HUES6 (cell line): Measurements from ENCODE around the gene RBM7.

Experiments
- H3K27ac ChIP-seq: 2 replicates; pipeline ENCODE4 v1.7.0; 2013; ENCODE audit warnings: low read depth, mild to moderate bottlenecking, low read length, inconsistent platforms
- H3K27me3 ChIP-seq: 2 replicates; pipeline ENCODE4 v1.6.1; 2013; ENCODE audit warnings: low read length; ENCODE audit not compliant: control insufficient read depth, insufficient read depth
- H3K36me3 ChIP-seq: 2 replicates; pipeline ENCODE4 v1.6.1; 2013; ENCODE audit warnings: low read length; ENCODE audit not compliant: control insufficient read depth, insufficient read depth
- H3K4me1 ChIP-seq: 2 replicates; pipeline ENCODE4 v1.6.1; 2013; ENCODE audit warnings: low read length; ENCODE audit not compliant: control insufficient read depth, insufficient read depth
- H3K4me3 ChIP-seq: 2 replicates; pipeline ENCODE4 v1.5.1; 2013; ENCODE audit warnings: low read depth, low read length
- H3K9ac ChIP-seq: one replicate; pipeline ENCODE4 v1.6.1; 2013; ENCODE audit warnings: mild to moderate bottlenecking, low read length
- H3K9me3 ChIP-seq: 2 replicates; pipeline ENCODE4 v1.6.1; 2013; ENCODE audit warnings: low read depth, low read length; ENCODE audit not compliant: control insufficient read depth, insufficient read depth

RBM7 gene

DNA sequence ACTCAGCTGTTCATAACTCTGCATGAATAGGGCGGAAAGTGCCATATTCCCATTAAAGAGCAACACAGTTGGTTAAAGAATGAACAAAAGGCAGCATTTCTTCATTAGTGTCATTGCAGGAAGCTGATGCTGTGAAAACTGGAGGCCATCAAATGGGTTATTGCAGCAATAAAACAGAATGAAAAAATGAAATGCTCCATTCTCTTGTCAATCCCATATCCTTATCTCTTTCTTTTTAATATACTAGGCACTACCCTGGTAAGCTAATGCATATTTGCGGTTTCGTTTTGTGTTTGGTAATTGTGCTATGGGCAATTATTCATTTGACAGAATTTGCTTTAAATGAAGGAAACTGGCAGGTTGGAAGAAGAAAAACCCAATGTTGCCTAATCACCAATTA, 25.4 kb upstream of the RBM7 start:
- Histone ChIP-seq H3K36me3 (no peaks in the 10 kb centered on the region), H3K4me1 (peaks cover 13% of the 10 kb centered on the region), H3K9ac (no peak overlapping the region), H3K27ac (no peak overlapping the region), H3K9me3 (no peaks in the 10 kb centered on the region), H3K4me3 (no peak overlapping the region), H3K27me3 (no peaks in the 10 kb centered on the region)

DNA sequence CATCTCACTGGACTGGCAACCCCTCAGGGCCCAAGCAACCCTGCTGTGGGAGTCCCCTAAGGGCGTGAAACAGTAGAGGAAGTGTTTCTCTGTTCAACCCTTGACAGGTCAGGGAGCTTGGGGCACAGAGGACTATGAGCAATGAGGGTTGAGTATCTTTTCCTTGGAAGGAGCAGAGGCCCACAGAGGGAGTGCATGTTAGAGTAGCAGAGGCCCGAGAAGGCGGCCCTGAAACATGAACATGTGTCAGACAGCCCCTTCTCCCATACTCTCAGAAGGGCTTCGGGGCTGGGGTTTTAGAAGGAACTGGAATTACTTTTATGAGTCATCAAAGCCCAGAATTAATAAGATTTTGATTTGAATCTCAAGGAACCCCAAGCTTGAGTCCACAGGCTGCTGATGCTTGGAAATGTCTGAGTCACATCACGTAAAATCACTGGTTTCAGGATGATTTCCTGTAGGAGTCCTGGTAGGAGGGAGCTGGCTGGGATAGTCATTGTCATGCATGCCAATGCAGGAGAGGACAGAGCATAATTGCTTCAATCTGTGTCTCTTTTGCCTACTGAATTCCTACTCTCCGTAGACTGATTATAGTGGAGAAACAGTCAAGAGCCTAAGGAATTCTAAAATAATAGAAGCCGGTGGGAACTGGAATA, 22.7 kb upstream of the RBM7 start:
- Histone ChIP-seq H3K4me1 (peaks cover 13% of the 10 kb centered on the region), H3K27ac (no peak overlapping the region), H3K9ac (no peak overlapping the region), H3K4me3 (no peak overlapping the region), H3K9me3 (0 out of 2 replicates have a peak, but pooled peaks cover 2% of the 10 kb centered on the region), H3K36me3 (no peaks in the 10 kb centered on the region), H3K27me3 (no peaks in the 10 kb centered on the region)

DNA sequence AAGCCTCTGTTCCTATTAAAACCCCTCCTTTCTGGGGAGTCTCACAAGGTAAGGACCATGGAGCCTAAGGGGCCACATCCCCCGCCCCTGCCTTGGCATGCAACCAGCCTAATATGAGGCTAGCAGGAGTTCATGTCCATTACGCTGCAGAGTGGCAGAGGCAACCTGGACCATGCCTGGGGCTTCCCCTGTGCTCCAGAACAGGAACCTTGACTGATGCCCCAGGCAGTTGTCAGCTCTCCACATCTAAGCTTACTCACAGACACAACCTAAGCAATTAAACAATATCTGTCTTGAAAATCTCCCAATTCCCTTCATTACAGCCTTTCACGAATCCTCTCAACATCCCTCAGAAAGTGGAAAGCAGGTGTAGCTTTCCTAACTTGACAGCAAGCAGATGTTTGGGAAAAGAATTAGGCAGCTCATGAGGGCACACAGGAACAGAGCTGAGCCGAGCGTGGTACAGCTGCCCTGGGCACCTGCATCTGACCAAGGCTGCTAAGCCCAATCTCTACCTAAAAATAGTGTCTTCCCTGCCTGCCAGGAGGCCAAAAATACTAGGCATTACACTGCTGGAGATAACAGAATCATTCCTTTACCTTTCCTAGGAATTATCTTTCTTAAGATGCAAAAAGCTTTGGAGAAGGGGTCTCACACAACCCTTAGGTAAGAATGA, 20.9 kb upstream of the RBM7 start:
- Histone ChIP-seq H3K9me3 (0 out of 2 replicates have a peak, but pooled peaks cover 8% of the 10 kb centered on the region), H3K36me3 (no peaks in the 10 kb centered on the region), H3K9ac (no peak overlapping the region), H3K4me1 (peaks cover 13% of the 10 kb centered on the region), H3K27me3 (no peaks in the 10 kb centered on the region), H3K4me3 (no peak overlapping the region), H3K27ac (no peak overlapping the region)

DNA sequence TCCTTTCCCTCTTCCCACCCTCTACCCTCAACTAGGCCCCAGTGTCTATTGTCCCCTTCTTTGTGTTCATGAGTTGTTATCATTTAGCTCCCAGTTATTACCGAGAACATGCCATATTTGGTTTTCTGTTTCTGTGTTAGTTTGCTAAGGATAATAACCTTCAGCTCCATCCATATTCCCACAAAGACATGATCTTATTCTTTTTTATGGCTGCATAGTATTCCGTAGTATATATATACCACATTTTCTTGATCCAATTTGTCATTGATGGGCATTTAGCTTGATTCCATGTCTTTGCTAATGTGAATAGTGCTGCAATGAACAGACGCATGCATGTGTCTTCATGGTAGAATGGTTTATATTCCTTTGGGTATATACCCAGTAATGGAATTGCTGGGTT, 18.0 kb upstream of the RBM7 start:
- 0 out of 2 replicates have a peak, but pooled peaks cover 8% of the 10 kb centered on the region for H3K9me3 ChIP-seq
- H3K4me1 ChIP-seq = peaks cover 11% of the 10 kb centered on the region
- no peak overlapping the region for H3K4me3 ChIP-seq
- no peaks in the 10 kb centered on the region for H3K36me3 ChIP-seq
- H3K27me3 ChIP-seq = no peaks in the 10 kb centered on the region
- no peak overlapping the region for H3K27ac ChIP-seq
- H3K9ac ChIP-seq = no peak overlapping the region

DNA sequence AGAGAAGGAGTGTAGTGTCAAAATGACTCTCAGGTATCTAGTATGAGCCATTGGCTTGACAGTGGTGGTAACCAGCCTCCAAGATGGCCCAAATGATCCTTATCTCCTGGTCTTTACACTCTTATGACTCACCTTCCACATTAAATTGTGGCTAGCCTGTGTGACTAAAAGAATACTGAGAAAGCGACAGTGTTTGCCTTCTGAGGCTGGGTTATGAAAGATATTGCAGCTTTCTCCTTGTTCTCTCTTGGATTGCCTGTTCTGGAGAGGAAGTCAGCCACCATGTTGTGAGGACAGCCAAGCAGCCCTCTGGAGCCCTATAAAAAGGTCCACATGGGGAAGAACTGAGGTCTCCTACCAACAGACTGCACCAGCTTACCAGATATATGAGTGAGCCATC, 16.0 kb upstream of the RBM7 start:
- H3K9ac ChIP-seq = no peak overlapping the region
- no peaks in the 10 kb centered on the region for H3K36me3 ChIP-seq
- H3K9me3 ChIP-seq = 0 out of 2 replicates have a peak, but pooled peaks cover 8% of the 10 kb centered on the region
- no peaks in the 10 kb centered on the region for H3K4me1 ChIP-seq
- no peaks in the 10 kb centered on the region for H3K27me3 ChIP-seq
- H3K27ac ChIP-seq = no peak overlapping the region
- no peak overlapping the region for H3K4me3 ChIP-seq

DNA sequence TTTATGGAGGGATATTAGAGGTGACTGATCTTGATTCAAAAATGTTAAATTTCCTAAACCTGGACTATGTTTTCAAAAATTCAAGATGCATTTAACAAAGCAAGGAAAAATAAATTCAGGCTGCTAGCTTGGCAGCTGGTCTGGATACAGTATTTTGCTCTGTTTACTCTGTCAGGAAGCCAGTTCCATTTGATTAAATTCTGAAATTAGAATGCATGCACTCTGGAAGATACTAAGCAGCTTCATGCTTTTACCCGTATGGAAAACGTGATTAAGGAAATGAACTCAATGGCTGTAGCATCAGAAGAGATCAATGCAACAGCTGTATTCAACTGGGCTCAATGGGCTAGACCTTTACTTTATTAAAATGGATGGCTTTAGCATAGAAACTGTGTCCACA, 14.3 kb upstream of the RBM7 start:
- Histone ChIP-seq H3K9ac (no peak overlapping the region), H3K36me3 (no peaks in the 10 kb centered on the region), H3K27ac (no peak overlapping the region), H3K4me1 (no peaks in the 10 kb centered on the region), H3K27me3 (no peaks in the 10 kb centered on the region), H3K4me3 (no peak overlapping the region), H3K9me3 (0 out of 2 replicates have a peak, but pooled peaks cover 8% of the 10 kb centered on the region)

DNA sequence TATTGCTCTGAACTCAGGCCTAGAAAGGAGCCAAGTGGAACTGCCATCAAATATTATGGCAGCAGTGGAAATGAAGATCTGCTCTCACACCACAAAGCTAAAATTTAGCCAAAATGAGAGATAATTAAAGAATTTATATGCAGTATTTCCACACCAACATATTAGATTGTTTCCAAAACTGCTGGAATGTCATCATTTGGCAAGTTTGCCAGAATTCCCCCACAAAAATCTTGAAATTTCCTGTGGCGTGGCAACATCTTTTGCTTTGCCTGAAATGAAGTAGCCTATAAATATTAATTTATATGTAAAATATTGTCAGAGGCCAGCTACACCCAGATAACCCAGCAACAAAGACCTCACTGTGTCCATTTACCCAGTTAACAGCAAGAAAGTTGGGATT, 13.9 kb upstream of the RBM7 start:
- H3K4me3 ChIP-seq = no peak overlapping the region
- H3K36me3 ChIP-seq = no peaks in the 10 kb centered on the region
- 0 out of 2 replicates have a peak, but pooled peaks cover 8% of the 10 kb centered on the region for H3K9me3 ChIP-seq
- H3K27ac ChIP-seq = no peak overlapping the region
- no peak overlapping the region for H3K9ac ChIP-seq
- H3K27me3 ChIP-seq = no peaks in the 10 kb centered on the region
- no peaks in the 10 kb centered on the region for H3K4me1 ChIP-seq

DNA sequence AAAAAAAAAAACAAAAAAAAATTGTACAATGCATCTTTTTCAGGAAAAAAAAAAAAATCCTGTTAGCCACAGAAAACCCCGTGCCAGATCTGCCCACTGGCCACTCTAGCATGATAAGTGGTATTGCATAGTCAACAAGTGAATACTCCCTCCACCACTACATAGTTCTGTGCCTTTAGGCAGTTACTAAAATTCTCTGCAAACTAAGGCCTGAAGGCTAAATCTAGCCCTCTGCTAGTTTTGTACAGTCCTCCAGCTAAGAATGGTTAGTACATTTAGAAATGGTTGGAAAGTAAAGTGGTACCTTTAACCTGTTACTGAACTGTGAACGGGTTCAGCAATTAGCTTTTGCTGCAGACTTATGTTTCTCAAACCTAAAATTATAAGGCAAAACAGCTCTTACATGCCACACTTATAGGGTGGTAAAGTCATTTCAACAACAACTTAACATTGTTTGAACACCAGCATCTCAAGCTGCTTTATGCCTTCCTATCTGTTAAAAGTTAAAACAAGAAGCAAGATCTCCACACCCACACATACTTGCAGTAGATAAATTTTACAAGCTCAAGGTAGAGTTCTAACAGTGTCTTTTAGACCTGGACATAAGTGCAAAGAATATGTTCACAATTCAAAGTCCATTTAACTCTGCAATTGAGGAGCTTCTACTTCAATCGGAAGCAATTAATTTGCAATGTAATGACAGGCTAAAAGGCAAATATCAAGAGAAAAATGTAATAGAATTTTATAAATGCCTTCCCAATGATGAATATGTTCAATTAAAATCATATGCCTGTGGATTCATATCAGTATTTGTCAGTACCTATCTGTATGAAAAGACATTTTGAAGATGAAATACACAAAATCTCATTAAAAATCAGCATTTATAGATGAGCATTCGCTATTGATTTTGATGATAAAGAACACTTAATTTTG, 7.5 kb upstream of the RBM7 start:
- 0 out of 2 replicates have a peak, but pooled peaks cover 2% of the 10 kb centered on the region for H3K9me3 ChIP-seq

DNA sequence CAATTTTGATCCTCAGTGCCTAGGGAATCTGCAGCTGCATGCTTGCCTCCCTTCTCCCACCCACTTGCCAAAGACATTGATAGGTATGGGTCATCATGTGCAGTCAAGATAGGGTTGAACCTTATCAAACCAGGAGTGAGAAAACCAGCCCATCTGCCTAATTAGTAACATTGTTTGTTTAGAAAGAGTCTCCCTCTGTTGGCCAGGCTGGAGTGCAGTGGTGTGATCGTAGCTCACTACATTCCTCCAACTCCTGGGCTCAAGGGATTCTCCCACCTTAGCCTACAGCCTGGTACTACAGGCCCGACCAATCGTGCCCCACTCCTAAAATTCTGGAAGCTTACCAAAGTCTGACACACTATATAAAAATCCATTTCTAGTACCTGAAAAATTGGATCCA, 4.7 kb upstream of the RBM7 start:
- Histone ChIP-seq H3K4me1 (peaks cover 31% of the 10 kb centered on the region), H3K9me3 (0 out of 2 replicates have a peak, but pooled peaks cover 2% of the 10 kb centered on the region), H3K9ac (no peak overlapping the region), H3K4me3 (no peak overlapping the region), H3K27ac (no peak overlapping the region), H3K36me3 (no peaks in the 10 kb centered on the region), H3K27me3 (no peaks in the 10 kb centered on the region)

More for the DNA sequence above, 7.5 kb upstream of the RBM7 start:
- no peak overlapping the region for H3K4me3 ChIP-seq
- H3K4me1 ChIP-seq = peaks cover 21% of the 10 kb centered on the region
- H3K27me3 ChIP-seq = no peaks in the 10 kb centered on the region
- H3K27ac ChIP-seq = no peak overlapping the region
- H3K9ac ChIP-seq = no peak overlapping the region
- no peaks in the 10 kb centered on the region for H3K36me3 ChIP-seq

DNA sequence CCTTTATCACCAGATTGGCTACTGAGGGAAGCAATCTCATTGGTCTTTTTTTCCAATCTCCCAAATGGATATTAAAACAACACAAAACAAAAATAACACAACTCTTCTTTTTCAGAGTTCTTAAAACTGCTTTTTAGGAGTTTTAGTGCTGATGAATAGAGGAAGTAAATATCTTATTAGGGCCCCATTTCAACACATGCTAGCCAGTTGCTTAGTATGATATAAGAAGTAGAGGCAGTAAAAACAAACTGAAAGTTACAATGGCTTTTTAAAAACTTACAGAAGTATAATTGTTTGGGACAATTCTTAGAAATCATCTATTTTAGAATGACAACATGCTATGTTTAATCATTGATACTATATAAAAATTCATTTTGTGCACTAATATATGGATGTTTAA, 3.5 kb upstream of the RBM7 start:
- no peak overlapping the region for H3K9ac ChIP-seq
- H3K9me3 ChIP-seq = 0 out of 2 replicates have a peak, but pooled peaks cover 2% of the 10 kb centered on the region
- H3K36me3 ChIP-seq = no peaks in the 10 kb centered on the region
- no peaks in the 10 kb centered on the region for H3K27me3 ChIP-seq
- peaks cover 31% of the 10 kb centered on the region for H3K4me1 ChIP-seq
- H3K27ac ChIP-seq = no peak overlapping the region
- H3K4me3 ChIP-seq = no peak overlapping the region
